ENCODE measurements around the gene ZNF488.

Gene ZNF488

DNA sequence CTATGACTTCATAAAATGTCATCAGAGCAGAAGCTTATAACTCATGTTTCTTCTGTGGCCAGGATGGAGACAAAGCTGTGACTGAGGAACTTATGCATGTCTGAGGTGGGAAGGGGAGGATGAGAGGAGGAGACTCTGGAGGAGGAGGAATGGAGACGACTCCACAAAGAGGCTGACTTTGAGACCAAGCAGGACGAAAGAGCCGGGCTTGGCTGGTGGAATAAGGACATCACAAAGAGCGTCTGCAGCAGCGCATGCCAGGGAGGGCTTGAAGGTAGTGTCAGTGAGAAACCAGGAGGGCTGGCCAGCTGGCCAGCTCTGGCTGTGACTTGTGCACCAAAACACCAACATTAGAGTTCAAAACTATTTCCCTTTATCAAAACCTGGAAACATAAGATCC is 68.0 kb downstream of the ZNF488 start:
- in situ Hi-C loops (cut with HindIII; ENCODE audit: low sequenced_read_pairs): no loop called here
- H3K4me3 ChIP-seq (ENCODE audit: low read depth, low read length): no peak overlapping the region
- TF ChIP-seq, protein P1, sequence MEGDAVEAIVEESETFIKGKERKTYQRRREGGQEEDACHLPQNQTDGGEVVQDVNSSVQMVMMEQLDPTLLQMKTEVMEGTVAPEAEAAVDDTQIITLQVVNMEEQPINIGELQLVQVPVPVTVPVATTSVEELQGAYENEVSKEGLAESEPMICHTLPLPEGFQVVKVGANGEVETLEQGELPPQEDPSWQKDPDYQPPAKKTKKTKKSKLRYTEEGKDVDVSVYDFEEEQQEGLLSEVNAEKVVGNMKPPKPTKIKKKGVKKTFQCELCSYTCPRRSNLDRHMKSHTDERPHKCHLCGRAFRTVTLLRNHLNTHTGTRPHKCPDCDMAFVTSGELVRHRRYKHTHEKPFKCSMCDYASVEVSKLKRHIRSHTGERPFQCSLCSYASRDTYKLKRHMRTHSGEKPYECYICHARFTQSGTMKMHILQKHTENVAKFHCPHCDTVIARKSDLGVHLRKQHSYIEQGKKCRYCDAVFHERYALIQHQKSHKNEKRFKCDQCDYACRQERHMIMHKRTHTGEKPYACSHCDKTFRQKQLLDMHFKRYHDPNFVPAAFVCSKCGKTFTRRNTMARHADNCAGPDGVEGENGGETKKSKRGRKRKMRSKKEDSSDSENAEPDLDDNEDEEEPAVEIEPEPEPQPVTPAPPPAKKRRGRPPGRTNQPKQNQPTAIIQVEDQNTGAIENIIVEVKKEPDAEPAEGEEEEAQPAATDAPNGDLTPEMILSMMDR (IDR thresholded peaks at IDR 0.05; ENCODE audit: low read depth, low read length, missing control alignments): no peak
- DNase-seq (ENCODE audit: low read depth): no peak
